HS-27A (cell line): Measurements from ENCODE around the gene RND1.

Experiments used
- DNase-seq: peaks from one replicate; pipeline ENCODE4 v3.0.0-alpha.2; 2012; ENCODE audit warnings: low read depth, missing footprints

RND1 gene

GRCh38 chr12:48827513-48828096, 38.1 kb downstream of the RND1 start:
- no peak for DNase-seq

- DNase-seq = no peak
These were observed 38.6 kb downstream of the RND1 start for GRCh38 chr12:48827026-48827425.

- no peak for DNase-seq
These were observed 39.3 kb downstream of the RND1 start for GRCh38 chr12:48826209-48826855.

- DNase-seq = no peak
These were observed 40.8 kb downstream of the RND1 start for GRCh38 chr12:48824905-48825304.

GRCh38 chr12:48824112-48824511, 41.6 kb downstream of the RND1 start:
- DNase-seq = no peak

- DNase-seq = no peak
These were observed 42.4 kb downstream of the RND1 start for GRCh38 chr12:48823281-48823680.

- no peak for DNase-seq
These were observed 43.0 kb downstream of the RND1 start for GRCh38 chr12:48822711-48823110.

- no peak for DNase-seq
These were observed 43.5 kb downstream of the RND1 start for GRCh38 chr12:48822139-48822538.

- no peak for DNase-seq
These were observed 45.5 kb downstream of the RND1 start for GRCh38 chr12:48819986-48820725.

GRCh38 chr12:48818831-48819590, 46.7 kb downstream of the RND1 start:
- no peak for DNase-seq

- no peak for DNase-seq
These were observed 47.5 kb downstream of the RND1 start, which contains the start of gene CACNB3 for GRCh38 chr12:48817873-48818830. Gene CACNB3, plus strand, starts transcription at chr12:48818496. Its CDS starts 434 bp downstream, at chr12:48818930.

GRCh38 chr12:48816143-48816854, 49.4 kb downstream of the RND1 start:
- no peak for DNase-seq

- peak; percentile 62 for DNase-seq
These were observed 50.3 kb downstream of the RND1 start for GRCh38 chr12:48815126-48816110.

GRCh38 chr12:48814262-48815125, 51.2 kb downstream of the RND1 start:
- DNase-seq = peak; percentile 51

GRCh38 chr12:48813465-48814261, 52.0 kb downstream of the RND1 start:
- no peak for DNase-seq

GRCh38 chr12:48812389-48812788, 53.3 kb downstream of the RND1 start:
- DNase-seq = no peak

- DNase-seq = no peak
These were observed 54.1 kb downstream of the RND1 start for GRCh38 chr12:48811437-48812090.
